ENCODE data around the gene IL2RA. TPM values are rescaled to one million over a fixed set of nuclear protein-coding genes. Genes with fewer than 3 reads are reported as not detected.
"Not testable (repeated sequence)": the region's sequence is repeated elsewhere in the genome, so short reads cannot be mapped to it uniquely, and the experiment has no call there.

Gene IL2RA
- total RNA-seq, 1 donor from 2014 or later, result 1.3 TPM

- DNase-seq (ENCODE audit: low spot score) (no peak), ATAC-seq (no peak)
Measured at GRCh38 chr10:6083523-6084475, 21.6 kb upstream of the IL2RA start.

GRCh38 chr10:6082496-6083395 lies 20.6 kb upstream of the IL2RA start:
- ATAC-seq (no peak), DNase-seq (ENCODE audit: low spot score) (no peak)

- DNase-seq (ENCODE audit: low spot score), result no peak
- ATAC-seq, result no peak
Measured at GRCh38 chr10:6080417-6080973, 18.3 kb upstream of the IL2RA start.

- DNase-seq (ENCODE audit: low spot score), result peak; percentile 14
- no peak for ATAC-seq
Measured at GRCh38 chr10:6079044-6079443, 16.9 kb upstream of the IL2RA start.

GRCh38 chr10:6077071-6077675 lies 15.0 kb upstream of the IL2RA start:
- ATAC-seq, result no peak
- peak; percentile 27 for DNase-seq (ENCODE audit: low spot score)

- ATAC-seq (no peak), DNase-seq (ENCODE audit: low spot score) (no peak)
Measured at GRCh38 chr10:6074489-6075301, 12.5 kb upstream of the IL2RA start.

- ATAC-seq, result no peak
- DNase-seq (ENCODE audit: low spot score), result no peak
Measured at GRCh38 chr10:6072215-6072934, 10.2 kb upstream of the IL2RA start.

GRCh38 chr10:6071181-6072175 lies 9.3 kb upstream of the IL2RA start:
- ATAC-seq, result no peak

GRCh38 chr10:6070660-6071059 lies 8.5 kb upstream of the IL2RA start:
- no peak for DNase-seq (ENCODE audit: low spot score)
- ATAC-seq, result no peak

More at GRCh38 chr10:6071181-6072175, 9.3 kb upstream of the IL2RA start:
- no peak for DNase-seq (ENCODE audit: low spot score)

GRCh38 chr10:6069081-6069931 lies 7.1 kb upstream of the IL2RA start:
- DNase-seq (ENCODE audit: low spot score) (no peak), ATAC-seq (no peak)

GRCh38 chr10:6068422-6068821 lies 6.3 kb upstream of the IL2RA start:
- DNase-seq (ENCODE audit: low spot score) (no peak), ATAC-seq (peak; percentile 41)

GRCh38 chr10:6068006-6068405 lies 5.8 kb upstream of the IL2RA start:
- no peak for ATAC-seq
- no peak for DNase-seq (ENCODE audit: low spot score)

- DNase-seq (ENCODE audit: low spot score), result no peak
- no peak for ATAC-seq
Measured at GRCh38 chr10:6067457-6067856, 5.3 kb upstream of the IL2RA start.

- ATAC-seq (peak; percentile 59), DNase-seq (ENCODE audit: low spot score) (no peak)
Measured at GRCh38 chr10:6065835-6066234, 3.7 kb upstream of the IL2RA start.

GRCh38 chr10:6065406-6065805 lies 3.2 kb upstream of the IL2RA start:
- DNase-seq (ENCODE audit: low spot score) (peak; percentile 23), ATAC-seq (no peak)

GRCh38 chr10:6064726-6065125 lies 2.6 kb upstream of the IL2RA start:
- not testable (repeated sequence) for DNase-seq (ENCODE audit: low spot score); ATAC-seq

GRCh38 chr10:6064119-6064518 lies 2.0 kb upstream of the IL2RA start:
- peak; percentile 12 for DNase-seq (ENCODE audit: low spot score)
- no peak for ATAC-seq
